HG03095 (cell line): ENCODE data around the gene RBFOX1.

Experiments
- ATAC-seq: cut with Tn5 transposase; IDR thresholded peaks from one replicate; pipeline ENCODE4 v1.9.1; 2021; ENCODE audit warnings: moderate library complexity; ENCODE audit not compliant: unreplicated experiment

Gene RBFOX1

GRCh38 chr16:7515543-7515942 lies 182.9 kb downstream of the RBFOX1 start:
- no peak for ATAC-seq

GRCh38 chr16:7517496-7517895 lies 184.9 kb downstream of the RBFOX1 start:
- ATAC-seq: no peak

DNA sequence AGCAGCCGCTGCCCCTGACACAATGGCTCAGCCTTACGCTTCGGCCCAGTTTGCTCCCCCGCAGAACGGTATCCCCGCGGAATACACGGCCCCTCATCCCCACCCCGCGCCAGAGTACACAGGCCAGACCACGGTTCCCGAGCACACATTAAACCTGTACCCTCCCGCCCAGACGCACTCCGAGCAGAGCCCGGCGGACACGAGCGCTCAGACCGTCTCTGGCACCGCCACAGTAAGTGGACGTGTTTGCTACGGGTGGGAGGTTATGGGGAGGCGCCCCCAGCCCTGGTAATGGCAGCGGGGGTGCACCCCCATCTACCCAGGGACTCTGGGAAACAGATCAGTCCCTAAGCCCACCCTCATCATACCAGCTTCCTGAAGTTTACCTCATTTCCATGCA lies 185.5 kb downstream of the RBFOX1 start:
- ATAC-seq: no peak

DNA sequence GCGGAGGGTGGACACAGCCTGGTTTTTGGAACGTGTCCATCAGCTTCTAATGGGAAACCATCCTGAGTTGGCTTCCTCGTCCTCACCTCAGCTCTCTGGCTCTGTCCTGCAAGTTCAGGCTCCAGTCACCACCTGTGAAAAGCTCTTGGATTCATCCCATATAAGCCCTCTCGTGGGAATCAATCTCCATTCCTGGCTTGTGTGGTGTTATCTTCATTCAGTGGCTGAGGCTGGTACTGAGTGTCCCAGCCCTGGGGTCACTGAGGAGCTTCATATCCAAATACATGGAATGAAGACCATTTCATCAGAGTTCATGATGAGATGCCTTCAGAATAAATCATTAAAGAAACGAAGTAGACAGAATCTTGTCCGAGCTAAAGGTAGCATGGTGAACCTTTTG lies 189.2 kb downstream of the RBFOX1 start:
- no peak for ATAC-seq

GRCh38 chr16:7524419-7524818 lies 191.8 kb downstream of the RBFOX1 start:
- ATAC-seq: no peak

DNA sequence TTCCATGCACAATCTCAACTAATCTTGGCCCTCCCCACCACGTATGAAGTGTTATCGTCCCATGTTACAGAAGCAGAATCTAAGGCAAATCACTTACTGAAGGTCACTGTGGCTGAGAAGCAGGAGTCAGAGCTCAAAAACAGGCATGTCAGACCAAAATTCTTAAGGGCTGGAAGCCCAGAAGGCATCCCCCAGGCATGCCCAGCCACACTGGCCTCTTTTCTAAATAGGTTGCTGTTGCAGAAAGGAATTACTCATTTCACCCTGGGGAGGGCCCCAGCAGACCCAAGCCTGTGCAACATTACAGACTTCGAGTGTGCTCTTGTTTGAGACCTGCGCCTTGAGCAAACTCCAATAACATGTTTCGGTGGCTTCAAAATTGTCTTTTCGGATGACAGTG lies 194.1 kb downstream of the RBFOX1 start:
- ATAC-seq: no peak

DNA sequence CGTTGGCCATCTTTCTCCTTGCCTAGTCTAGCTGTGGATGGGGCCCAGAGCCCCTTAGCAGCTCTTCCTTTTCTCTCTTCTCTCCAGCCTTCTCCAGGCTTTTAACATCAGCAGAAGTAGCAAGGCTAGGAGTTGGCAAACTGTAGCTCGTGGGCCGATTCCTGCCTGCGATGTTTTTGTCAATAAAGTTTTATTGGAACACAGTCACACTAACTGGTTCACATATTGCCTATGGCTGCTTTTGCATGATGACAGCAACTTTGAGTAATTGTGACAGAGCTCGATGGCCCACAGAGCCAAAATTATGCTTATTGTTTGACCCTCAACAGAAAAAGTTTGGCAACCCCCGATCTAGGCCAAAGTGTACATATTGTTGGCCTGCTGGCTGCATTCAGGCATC lies 199.9 kb downstream of the RBFOX1 start:
- ATAC-seq: no peak

- ATAC-seq: no peak
Observed at GRCh38 chr16:7534749-7535148, 202.1 kb downstream of the RBFOX1 start.

DNA sequence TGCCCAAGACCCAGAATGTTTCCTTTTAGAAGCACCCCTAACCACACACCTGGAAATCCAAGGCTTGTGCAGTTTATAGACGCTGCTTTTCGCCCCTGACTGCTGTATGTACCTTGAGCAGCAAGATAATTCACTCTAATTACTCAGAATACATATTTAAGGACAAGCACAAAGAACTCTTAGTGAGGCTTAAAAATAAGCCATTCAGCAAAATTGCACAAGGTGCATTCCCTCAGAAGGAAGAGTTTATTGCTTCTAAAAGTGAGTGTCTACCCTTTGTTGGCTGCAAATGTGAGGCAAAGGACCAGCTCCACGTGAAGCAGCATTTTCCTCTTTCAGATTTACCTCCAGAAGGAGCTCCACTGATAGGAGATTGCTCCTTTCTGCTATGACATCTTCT lies 208.4 kb downstream of the RBFOX1 start:
- no peak for ATAC-seq

DNA sequence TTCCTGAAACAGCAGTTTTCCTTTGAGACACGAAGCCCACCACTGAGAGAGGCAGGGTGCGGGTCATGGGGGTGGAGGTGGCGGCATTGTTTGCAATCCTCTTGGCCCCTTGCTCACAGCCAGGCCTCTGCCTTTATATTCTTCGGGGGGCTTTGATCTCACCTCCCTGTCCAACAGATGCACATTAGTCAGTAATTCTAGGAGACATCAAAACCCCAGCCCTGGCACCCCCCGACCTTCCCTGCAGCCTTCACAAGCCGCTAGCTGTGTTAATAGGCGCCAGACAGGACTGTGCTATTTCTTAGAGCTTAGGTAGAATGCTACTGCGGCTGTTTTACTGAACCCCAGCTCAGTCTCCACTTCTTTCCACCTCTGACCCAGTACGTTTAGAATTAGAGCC lies 212.6 kb downstream of the RBFOX1 start:
- ATAC-seq: no peak

- ATAC-seq: no peak
Observed at GRCh38 chr16:7546948-7547347, 214.3 kb downstream of the RBFOX1 start.

GRCh38 chr16:7547736-7548135 lies 215.1 kb downstream of the RBFOX1 start:
- no peak for ATAC-seq

DNA sequence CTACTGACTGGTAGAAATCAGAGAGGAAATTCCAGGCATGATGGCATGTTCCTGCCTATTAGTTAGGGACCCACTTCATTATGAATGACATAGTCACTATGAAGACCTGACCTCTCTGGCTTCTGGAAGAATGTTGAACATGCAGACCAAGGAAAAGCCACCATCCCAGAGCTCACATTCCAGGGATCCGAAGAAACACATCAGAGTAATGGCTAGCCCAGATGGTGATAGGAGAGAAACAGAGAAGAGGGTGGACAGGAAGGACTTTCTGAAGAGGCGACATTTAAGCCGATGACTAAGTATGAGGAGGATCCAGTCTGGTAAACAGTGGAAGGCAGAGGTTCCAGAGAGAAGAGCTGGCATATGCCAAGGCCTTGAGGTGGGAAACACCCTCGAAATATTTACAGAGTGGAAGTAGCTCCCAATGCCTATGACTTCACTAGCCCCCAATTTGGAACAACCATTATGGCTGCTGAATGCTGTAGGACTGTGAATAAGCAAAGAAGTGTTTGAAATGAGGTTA lies 216.2 kb downstream of the RBFOX1 start:
- no peak for ATAC-seq

DNA sequence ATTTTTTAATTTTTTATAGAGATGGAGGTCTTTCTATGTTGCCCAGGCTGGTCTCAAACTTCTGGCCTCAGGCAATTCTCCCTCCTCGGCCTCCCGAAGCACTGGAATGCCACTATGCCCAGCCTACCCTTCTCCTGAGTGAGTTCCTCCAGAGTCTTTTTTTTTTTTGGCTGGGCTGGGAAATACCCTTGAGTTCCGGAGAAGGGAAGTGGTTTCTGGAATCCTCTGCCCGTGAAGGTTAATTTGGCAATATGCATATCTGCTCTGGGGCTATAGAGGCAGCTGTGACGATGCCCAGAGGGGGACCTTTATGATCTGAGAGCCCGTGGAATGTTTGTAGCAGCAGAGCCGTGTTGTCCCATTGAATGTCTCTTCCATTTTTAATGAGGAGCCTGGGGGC lies 217.5 kb downstream of the RBFOX1 start:
- ATAC-seq: no peak

GRCh38 chr16:7555459-7555858 lies 222.8 kb downstream of the RBFOX1 start:
- ATAC-seq: no peak

- no peak for ATAC-seq
Observed at GRCh38 chr16:7561908-7562405, 229.3 kb downstream of the RBFOX1 start.

- no peak for ATAC-seq
Observed at GRCh38 chr16:7566360-7566759, 233.7 kb downstream of the RBFOX1 start.

DNA sequence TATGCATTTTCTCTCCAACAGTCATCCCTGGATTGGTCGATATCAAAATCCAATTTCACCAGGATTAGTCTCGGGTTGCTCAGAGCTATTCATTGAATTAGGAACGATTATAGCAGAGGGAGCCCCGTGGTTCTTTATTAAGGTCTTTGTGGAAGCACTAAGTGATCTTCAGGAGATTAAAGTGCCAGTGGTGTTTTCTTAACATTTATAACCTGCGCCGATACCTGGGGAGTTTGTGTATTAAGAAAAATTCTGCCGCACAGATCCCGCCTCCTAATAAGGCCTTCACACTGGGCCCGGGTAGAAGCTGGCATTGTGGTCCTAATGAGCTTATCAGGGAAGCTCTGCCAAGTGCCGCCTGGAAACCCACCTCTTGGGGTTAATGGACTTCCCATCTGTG lies 238.7 kb downstream of the RBFOX1 start:
- ATAC-seq: no peak

DNA sequence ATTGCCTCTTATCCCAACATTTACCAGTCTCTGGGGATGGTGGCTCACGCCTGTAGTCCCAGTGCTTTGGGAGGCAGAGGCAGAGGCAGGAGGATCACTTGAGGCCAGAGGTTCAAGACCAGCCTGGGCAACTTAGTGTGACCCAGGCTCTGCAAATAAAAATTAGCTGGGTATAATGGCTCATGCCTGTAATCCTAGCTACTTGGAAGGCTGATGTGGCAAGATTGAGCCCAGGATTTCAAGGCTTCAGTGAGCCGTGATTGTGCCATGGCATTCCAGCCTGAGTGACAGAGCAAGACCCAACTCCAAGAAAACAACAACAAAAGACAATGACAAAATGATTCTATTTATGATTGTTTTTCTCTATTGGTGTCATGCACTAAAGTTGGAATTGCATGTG lies 244.9 kb downstream of the RBFOX1 start:
- ATAC-seq: no peak

DNA sequence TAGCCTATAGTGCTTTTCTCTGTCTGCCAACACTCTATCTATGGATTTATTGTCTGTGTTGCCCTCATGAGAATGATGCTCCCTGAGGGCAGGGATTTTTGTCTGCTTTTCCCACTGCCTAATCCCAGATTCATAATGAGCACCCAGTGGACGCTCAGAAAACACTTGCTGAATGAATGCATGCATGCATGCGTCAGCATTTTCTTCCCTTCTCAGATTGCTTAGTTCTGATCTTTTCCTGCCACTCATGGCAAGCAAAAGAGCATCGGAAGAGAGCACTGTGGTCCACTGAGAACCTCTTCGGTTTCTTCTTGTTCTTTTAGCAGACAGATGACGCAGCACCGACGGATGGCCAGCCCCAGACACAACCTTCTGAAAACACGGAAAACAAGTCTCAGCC lies 246.8 kb downstream of the RBFOX1 start:
- no peak for ATAC-seq

GRCh38 chr16:7581175-7581574 lies 248.5 kb downstream of the RBFOX1 start:
- no peak for ATAC-seq

DNA sequence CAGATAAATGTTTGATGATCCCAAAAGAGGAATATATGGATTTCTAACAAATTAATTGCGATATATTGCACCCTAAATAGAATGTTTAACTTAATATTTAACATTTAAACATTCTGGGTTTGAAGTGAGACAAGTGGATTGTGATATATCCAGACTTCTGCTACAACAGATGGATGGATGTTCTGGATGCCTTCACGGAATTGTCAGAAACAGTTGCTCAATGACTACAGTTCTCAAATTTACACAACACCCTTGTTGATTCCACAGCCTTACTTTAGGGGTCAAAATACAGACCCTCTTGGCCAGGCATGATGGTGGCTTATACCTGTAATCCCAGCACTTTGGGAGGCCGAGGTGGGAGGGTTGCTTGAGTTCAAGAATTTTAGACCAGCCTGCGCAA lies 250.8 kb downstream of the RBFOX1 start:
- no peak for ATAC-seq

DNA sequence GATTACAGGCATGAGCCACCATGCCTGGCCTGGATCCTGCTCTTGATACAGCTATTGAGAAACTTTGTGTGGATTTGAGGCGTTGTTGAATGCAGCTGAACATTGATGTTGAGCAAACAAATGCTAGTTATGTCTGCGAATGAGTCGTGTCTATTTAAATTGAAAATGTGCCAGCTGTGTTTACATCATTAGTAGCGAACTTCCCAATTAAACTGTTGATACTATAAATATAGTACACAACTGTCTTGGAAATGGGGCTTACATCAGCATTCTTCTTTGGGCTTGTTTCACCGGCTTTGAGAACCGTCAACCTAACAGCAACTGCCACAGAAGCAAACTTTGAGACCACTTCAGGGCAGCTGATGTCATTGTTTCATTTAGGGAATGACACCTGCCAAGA lies 251.9 kb downstream of the RBFOX1 start:
- ATAC-seq: no peak

GRCh38 chr16:7585705-7586104 lies 253.1 kb downstream of the RBFOX1 start:
- ATAC-seq: no peak
